ENCODE measurements around the gene GMPR. TPM values are rescaled to one million over a fixed set of nuclear protein-coding genes. Genes with fewer than 3 reads are reported as not detected.
"Not testable (repeated sequence)": the region's sequence is repeated elsewhere in the genome, so short reads cannot be mapped to it uniquely, and the experiment has no call there.

GMPR gene
- total RNA-seq, 1 experiment from 2014 or later, result 28.7 TPM

DNA sequence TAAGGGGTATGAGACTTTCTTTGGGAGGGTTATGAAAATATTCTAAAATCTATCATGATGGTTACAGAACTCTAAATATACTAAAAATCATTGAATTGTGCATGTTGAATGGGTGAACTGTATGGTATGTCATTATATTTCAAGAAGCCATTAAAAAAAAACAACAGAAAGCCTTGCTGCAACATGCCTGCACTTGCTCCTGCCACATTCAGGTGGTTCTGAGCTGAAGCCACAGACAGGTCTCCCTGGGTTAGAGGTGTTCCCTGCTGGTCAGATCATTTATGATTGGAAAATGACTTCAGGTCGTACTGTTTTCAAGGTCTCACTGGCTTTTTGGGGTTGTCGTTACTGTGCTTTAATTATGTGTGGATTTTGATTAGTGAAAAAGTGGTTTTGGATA, 13.3 kb downstream of the GMPR start:
- H3K27ac ChIP-seq, result no peak overlapping the region
- H3K4me3 ChIP-seq, result no peak overlapping the region
- peaks cover 6% of the 10 kb centered on the region; the same call in 1 of the 2 replicates for H3K36me3 ChIP-seq
- H3K4me1 ChIP-seq, result peaks cover 3% of the 10 kb centered on the region
- no peaks in the 10 kb centered on the region for H3K9me3 ChIP-seq (replicated peaks)
- no peak for DNase-seq
- no peaks in the 10 kb centered on the region for H3K27me3 ChIP-seq

DNA sequence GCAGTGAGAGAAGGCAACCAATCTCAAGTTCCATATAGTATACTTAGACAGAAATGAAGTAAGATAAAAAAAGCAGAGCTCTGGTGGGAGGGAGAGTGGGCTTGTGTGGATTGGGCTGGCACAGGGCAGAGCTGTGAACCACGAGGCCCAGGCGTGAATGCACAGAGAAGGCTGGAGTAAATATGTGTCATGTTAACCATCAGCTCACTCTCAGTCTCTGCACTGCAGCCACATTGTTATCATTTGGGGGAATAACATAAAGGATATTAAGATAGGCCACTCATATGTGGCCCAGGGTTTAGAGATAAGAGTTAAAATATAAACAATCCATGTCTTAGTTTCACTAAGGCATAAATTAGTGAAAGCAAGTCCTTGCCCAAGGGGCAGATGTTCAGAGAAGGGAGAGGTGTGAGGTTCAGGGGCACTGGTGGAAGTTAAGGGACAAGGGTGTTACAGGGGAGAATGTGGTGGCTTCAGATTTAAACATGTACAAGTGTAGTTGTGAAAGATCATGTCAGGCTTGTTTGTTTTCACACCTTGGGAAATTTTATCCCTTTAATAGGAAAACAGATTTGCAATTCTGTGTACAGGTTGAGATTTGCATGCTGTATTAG, 14.4 kb downstream of the GMPR start:
- H3K27ac ChIP-seq, result no peak overlapping the region
- no peak overlapping the region for H3K4me3 ChIP-seq
- H3K9me3 ChIP-seq (replicated peaks), result no peaks in the 10 kb centered on the region
- H3K4me1 ChIP-seq, result peaks cover 6% of the 10 kb centered on the region
- no peak for DNase-seq
- peaks cover 15% of the 10 kb centered on the region for H3K36me3 ChIP-seq
- no peaks in the 10 kb centered on the region for H3K27me3 ChIP-seq

- DNase-seq, result no peak
- no peaks in the 10 kb centered on the region for H3K27me3 ChIP-seq
- H3K36me3 ChIP-seq, result peaks cover 15% of the 10 kb centered on the region
- H3K27ac ChIP-seq, result no peak overlapping the region
- no peak overlapping the region for H3K4me3 ChIP-seq
- peaks cover 6% of the 10 kb centered on the region for H3K4me1 ChIP-seq
- H3K9me3 ChIP-seq (replicated peaks), result no peaks in the 10 kb centered on the region
Measured at GRCh38 chr6:16253399-16254144, 15.2 kb downstream of the GMPR start.

GRCh38 chr6:16254535-16254934, 16.1 kb downstream of the GMPR start:
- Histone ChIP-seq H3K27me3 (no peaks in the 10 kb centered on the region), H3K4me3 (no peak overlapping the region), H3K4me1 (peaks cover 6% of the 10 kb centered on the region), H3K9me3 (replicated peaks) (no peaks in the 10 kb centered on the region), H3K27ac (no peak overlapping the region), H3K36me3 (peaks cover 15% of the 10 kb centered on the region)
- no peak for DNase-seq

GRCh38 chr6:16256781-16257180, 18.4 kb downstream of the GMPR start:
- Histone ChIP-seq H3K27me3 (no peaks in the 10 kb centered on the region), H3K4me3 (no peak overlapping the region), H3K4me1 (peaks cover 6% of the 10 kb centered on the region), H3K36me3 (peaks cover 15% of the 10 kb centered on the region), H3K27ac (no peak overlapping the region), H3K9me3 (replicated peaks) (no peaks in the 10 kb centered on the region)
- peak; percentile 33 to 64 for DNase-seq

GRCh38 chr6:16257999-16258708, 19.8 kb downstream of the GMPR start:
- DNase-seq, result no peak
- no peaks in the 10 kb centered on the region for H3K9me3 ChIP-seq (replicated peaks)
- no peak overlapping the region for H3K4me3 ChIP-seq
- peaks cover 15% of the 10 kb centered on the region for H3K36me3 ChIP-seq
- no peaks in the 10 kb centered on the region for H3K27me3 ChIP-seq
- H3K4me1 ChIP-seq, result peaks cover 6% of the 10 kb centered on the region
- no peak overlapping the region for H3K27ac ChIP-seq

GRCh38 chr6:16258709-16259075, 20.3 kb downstream of the GMPR start:
- Histone ChIP-seq H3K27me3 (no peaks in the 10 kb centered on the region), H3K36me3 (peaks cover 15% of the 10 kb centered on the region), H3K9me3 (replicated peaks) (no peaks in the 10 kb centered on the region), H3K4me1 (peaks cover 6% of the 10 kb centered on the region), H3K4me3 (no peak overlapping the region), H3K27ac (no peak overlapping the region)
- no peak for DNase-seq

GRCh38 chr6:16259604-16260003, 21.2 kb downstream of the GMPR start:
- not testable (repeated sequence) for H3K27me3 ChIP-seq; H3K4me1 ChIP-seq; H3K27ac ChIP-seq; H3K9me3 ChIP-seq (replicated peaks); H3K4me3 ChIP-seq; DNase-seq
- H3K36me3 ChIP-seq, result peaks cover 15% of the 10 kb centered on the region

DNA sequence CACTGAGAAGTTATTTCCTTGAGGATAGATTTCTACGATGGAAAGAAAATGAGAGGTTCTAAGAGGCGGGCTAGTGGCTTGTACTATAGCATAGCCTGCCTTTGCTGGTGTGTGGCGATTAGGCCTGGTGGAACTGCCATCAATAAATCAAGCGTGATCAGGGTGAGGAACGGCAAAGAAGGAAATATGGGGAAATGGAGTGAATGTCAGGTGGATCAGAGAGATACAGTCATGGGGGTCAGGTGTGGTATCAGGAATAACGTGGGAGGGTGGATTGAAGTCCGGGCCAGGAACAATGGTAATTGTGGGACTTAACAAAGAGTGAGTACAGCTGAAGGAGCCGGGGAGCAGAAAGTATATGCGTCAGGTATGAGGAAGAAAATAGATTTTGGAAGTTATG, 22.2 kb downstream of the GMPR start:
- not testable (repeated sequence) for H3K27me3 ChIP-seq; H3K4me1 ChIP-seq; H3K9me3 ChIP-seq (replicated peaks); H3K4me3 ChIP-seq; DNase-seq; H3K27ac ChIP-seq
- peaks cover 11% of the 10 kb centered on the region for H3K36me3 ChIP-seq

DNA sequence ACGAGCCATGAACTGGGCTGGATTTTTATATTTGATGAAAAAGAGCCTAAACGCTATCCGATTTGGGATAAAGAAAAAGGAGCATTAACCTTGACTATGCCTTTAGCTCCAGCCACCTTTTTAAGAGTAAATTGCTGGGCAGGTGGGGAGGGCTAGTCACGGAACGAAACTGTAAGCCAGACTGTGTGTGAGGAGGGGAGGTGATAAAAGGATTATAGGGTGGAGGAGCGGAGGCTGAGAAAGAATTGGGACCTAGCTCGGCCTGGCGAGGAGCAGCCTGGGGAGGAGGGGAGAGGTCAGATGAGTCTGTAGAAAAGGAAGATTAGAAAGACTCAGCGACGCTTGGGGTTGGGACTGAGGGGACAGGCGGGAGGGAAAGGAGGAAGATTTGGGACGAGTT, 24.4 kb downstream of the GMPR start:
- not testable (repeated sequence) for H3K4me1 ChIP-seq; H3K9me3 ChIP-seq (replicated peaks); H3K36me3 ChIP-seq; H3K27me3 ChIP-seq; DNase-seq; H3K27ac ChIP-seq; H3K4me3 ChIP-seq

- H3K4me1 ChIP-seq; H3K36me3 ChIP-seq; H3K27me3 ChIP-seq; H3K9me3 ChIP-seq (replicated peaks); H3K4me3 ChIP-seq; DNase-seq; H3K27ac ChIP-seq: not testable (repeated sequence)
Measured at GRCh38 chr6:16263464-16264099, 25.2 kb downstream of the GMPR start.

- DNase-seq, result no peak
- Histone ChIP-seq H3K4me1 (no peaks in the 10 kb centered on the region), H3K9me3 (replicated peaks) (no peaks in the 10 kb centered on the region), H3K27me3 (no peaks in the 10 kb centered on the region), H3K27ac (no peak overlapping the region), H3K36me3 (no peaks in the 10 kb centered on the region), H3K4me3 (no peak overlapping the region)
Measured at GRCh38 chr6:16264785-16265184, 26.4 kb downstream of the GMPR start.

- H3K4me1 ChIP-seq, result no peaks in the 10 kb centered on the region
- no peak for DNase-seq
- no peaks in the 10 kb centered on the region for H3K9me3 ChIP-seq (replicated peaks)
- no peaks in the 10 kb centered on the region for H3K36me3 ChIP-seq
- no peak overlapping the region for H3K27ac ChIP-seq
- no peak overlapping the region for H3K4me3 ChIP-seq
- H3K27me3 ChIP-seq, result no peaks in the 10 kb centered on the region
Measured at GRCh38 chr6:16265351-16266341, 27.3 kb downstream of the GMPR start.

Data from SJCRH30 (cell line).